Ishikawa (cell line): ENCODE data around the gene ZNF134.

Source experiments
- CEBPB ChIP-seq: IDR thresholded peaks from 2 replicates; pipeline ENCODE4 v1.6.1; 2012
- CREB1 ChIP-seq: IDR thresholded peaks from 2 replicates; pipeline ENCODE4 v1.6.1; 2012; ENCODE audit warnings: low read depth
- EGR1 ChIP-seq: IDR thresholded peaks from 2 replicates; pipeline ENCODE4 v1.6.1; 2012
- EP300 ChIP-seq: IDR thresholded peaks from 2 replicates; pipeline ENCODE4 v1.6.1; 2012; ENCODE audit warnings: borderline replicate concordance
- FOXM1 ChIP-seq: IDR thresholded peaks from 2 replicates; pipeline ENCODE4 v1.6.1; 2012; ENCODE audit warnings: low read depth, borderline replicate concordance
- MAX ChIP-seq: IDR thresholded peaks from 2 replicates; pipeline ENCODE4 v1.6.1; 2012
- NFIC ChIP-seq: IDR thresholded peaks from 2 replicates; pipeline ENCODE4 v1.6.1; 2012
- RAD21 ChIP-seq: IDR thresholded peaks from 2 replicates; pipeline ENCODE4 v1.6.1; 2012; ENCODE audit warnings: low read depth
- REST ChIP-seq: IDR thresholded peaks from 2 replicates; pipeline ENCODE4 v1.6.1; 2012; ENCODE audit warnings: low read depth, mild to moderate bottlenecking
- TAF1 ChIP-seq: IDR thresholded peaks from 2 replicates; pipeline ENCODE4 v1.6.1; 2012; ENCODE audit warnings: low read depth, mild to moderate bottlenecking
- TEAD4 ChIP-seq: IDR thresholded peaks from 2 replicates; pipeline ENCODE4 v1.6.1; 2012
- USF1 ChIP-seq: IDR thresholded peaks from 2 replicates; pipeline ENCODE4 v1.6.1; 2012
- YY1 ChIP-seq: IDR thresholded peaks from 2 replicates; pipeline ENCODE4 v1.6.1; 2012; ENCODE audit warnings: low read depth
- ZBTB7A ChIP-seq: IDR thresholded peaks from 2 replicates; pipeline ENCODE4 v1.6.1; 2012; ENCODE audit warnings: low read depth

GRCh38 chr19:57656346-57656745, 42.3 kb downstream of the ZNF134 start:
- TF ChIP-seq FOXM1 = no peak
- TF ChIP-seq TAF1 = no peak
- TF ChIP-seq REST = no peak
- no peak for TF ChIP-seq EP300
- no peak for TF ChIP-seq YY1
- no peak for TF ChIP-seq RAD21
- TF ChIP-seq CEBPB = no peak
- TF ChIP-seq TEAD4 = no peak
- no peak for TF ChIP-seq MAX
- TF ChIP-seq USF1 = no peak
- no peak for TF ChIP-seq CREB1
- no peak for TF ChIP-seq NFIC
- no peak for TF ChIP-seq ZBTB7A
- TF ChIP-seq EGR1 = no peak
